SJSA1 (cell line): ENCODE data around the gene ETFA. TPM values are rescaled to one million over a fixed set of nuclear protein-coding genes. Genes with fewer than 3 reads are reported as not detected.

Experiments used
- DNase-seq, 2 experiments: peaks; one replicate each; pipeline ENCODE4 v3.0.0-alpha.2; 2015 to 2020; ENCODE audit warnings: low spot score in 2 of 2, low read depth in 1 of 2
- H3K27ac ChIP-seq: fragments of 250-450 bp; sonication (Bioruptor Pico); 2 replicates; pipeline ENCODE4 v1.5.1; 2020; ENCODE audit warnings: mild to moderate bottlenecking, moderate library complexity
- H3K27me3 ChIP-seq: fragments of 250-450 bp; sonication (Bioruptor Pico); replicated peaks from 2 replicates; pipeline ENCODE4 v1.5.1; 2020; ENCODE audit warnings: mild to moderate bottlenecking, moderate library complexity
- H3K36me3 ChIP-seq: fragments of 250-450 bp; sonication (Bioruptor Pico); 2 replicates; pipeline ENCODE4 v1.5.1; 2020; ENCODE audit warnings: mild to moderate bottlenecking
- H3K4me1 ChIP-seq: fragments of 250-450 bp; sonication (Bioruptor Pico); replicated peaks from 2 replicates; pipeline ENCODE4 v1.6.1; 2021; ENCODE audit warnings: mild to moderate bottlenecking
- H3K4me3 ChIP-seq: fragments of 250-450 bp; sonication (Bioruptor Pico); 2 replicates; pipeline ENCODE4 v1.5.1; 2020; ENCODE audit warnings: mild to moderate bottlenecking
- H3K9me3 ChIP-seq: fragments of 250-450 bp; sonication (Bioruptor Pico); replicated peaks from 2 replicates; pipeline ENCODE4 v1.5.1; 2020; ENCODE audit warnings: mild to moderate bottlenecking
- total RNA-seq: library from RNA; depleted of rRNA; stranded (reverse); fragments of >200 nt; shearing (Covaris generic); gene quantifications from 2 replicates; pipeline ENCODE4 v1.2.3, GENCODE V29; 2014; rRNA removed

The ETFA gene
- total RNA-seq = 125 and 203 TPM in 2 replicates

DNA sequence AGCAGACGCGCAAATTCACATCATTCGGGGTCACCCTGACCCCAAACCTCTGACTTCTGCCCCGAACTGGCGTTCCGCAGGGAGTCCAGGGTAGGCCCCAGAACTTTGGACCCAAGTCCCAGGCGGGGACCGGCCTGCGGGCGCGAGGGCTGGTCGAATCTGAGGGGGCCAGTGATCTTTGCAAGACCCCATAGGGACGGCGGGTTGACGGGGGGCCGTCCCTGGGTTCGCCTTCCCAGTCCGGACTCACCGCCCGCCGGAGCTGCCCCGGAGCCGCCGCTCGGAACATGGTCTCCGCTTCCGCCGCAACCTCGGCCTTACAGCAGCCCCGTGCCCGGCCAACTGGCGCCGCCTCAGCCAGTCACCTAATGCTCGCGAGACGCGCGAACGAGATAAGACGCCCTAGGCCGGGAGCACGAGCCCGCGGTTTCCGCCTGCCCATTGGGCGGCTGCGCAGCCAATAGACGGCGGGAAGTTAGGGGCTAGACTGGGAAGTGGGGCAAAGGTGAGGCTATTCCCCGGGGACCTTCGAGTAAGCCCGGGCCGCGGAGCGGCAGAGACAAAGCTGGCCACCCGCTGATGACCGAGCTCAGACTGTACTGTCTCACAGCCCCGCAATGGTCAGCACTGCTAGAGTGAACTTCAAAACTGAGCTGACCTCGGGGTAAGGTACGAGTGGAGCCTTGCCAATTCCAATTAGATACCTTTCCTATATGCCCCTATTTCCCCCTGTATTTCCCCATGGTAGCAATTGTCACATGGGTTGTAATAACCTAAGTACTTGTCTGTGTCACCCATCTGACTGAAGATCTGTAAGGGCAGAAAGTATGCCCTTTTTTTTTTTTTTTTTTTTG, at the start of gene ETFA:
Gene ETFA (minus strand): TSS at position 370 of the 854 bp plus-strand sequence. CDS start 81 bp downstream, at position 289.
- peak; percentile 92 to 98 for DNase-seq
- peaks cover 35% of the 10 kb centered on the region for H3K4me1 ChIP-seq
- peak within 1 kb of the TSS; percentile 81 for H3K27ac ChIP-seq
- H3K4me3 ChIP-seq = peak within 1 kb of the TSS; percentile 76
- peaks cover 11% of the 10 kb centered on the region for H3K36me3 ChIP-seq
- H3K9me3 ChIP-seq = no peaks in the 10 kb centered on the region
- H3K27me3 ChIP-seq = no peaks in the 10 kb centered on the region

- no peak for DNase-seq
- Histone ChIP-seq H3K36me3 (no peaks in the 10 kb centered on the region), H3K27me3 (no peaks in the 10 kb centered on the region), H3K4me3 (no peak overlapping the region), H3K27ac (no peak overlapping the region), H3K4me1 (no peaks in the 10 kb centered on the region), H3K9me3 (no peaks in the 10 kb centered on the region)
These were observed 49.1 kb upstream of the ETFA start for GRCh38 chr15:76360416-76360815.

DNA sequence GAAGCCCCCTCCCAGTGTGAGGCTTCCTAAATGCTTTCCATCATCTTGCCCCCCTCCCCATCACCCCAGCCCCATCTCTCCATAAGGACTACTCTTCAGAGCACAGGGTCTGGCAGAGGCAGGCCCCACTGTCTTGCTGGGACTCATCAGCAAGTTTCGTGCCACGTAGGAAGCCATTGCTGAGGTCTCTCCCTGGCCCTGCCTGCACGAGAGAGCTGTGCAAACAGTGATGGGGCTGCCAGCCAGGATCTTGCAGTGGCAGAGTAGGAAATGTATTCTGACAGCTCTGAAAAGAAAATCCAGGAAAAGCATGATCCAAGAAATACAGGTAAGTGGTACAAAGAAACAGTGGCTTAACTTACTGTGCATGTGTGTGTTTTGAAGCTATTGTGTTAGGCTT, 47.9 kb upstream of the ETFA start:
- H3K36me3 ChIP-seq = no peaks in the 10 kb centered on the region
- no peak overlapping the region for H3K4me3 ChIP-seq
- no peak for DNase-seq
- no peaks in the 10 kb centered on the region for H3K4me1 ChIP-seq
- H3K27ac ChIP-seq = no peak overlapping the region
- no peaks in the 10 kb centered on the region for H3K9me3 ChIP-seq
- H3K27me3 ChIP-seq = no peaks in the 10 kb centered on the region

DNA sequence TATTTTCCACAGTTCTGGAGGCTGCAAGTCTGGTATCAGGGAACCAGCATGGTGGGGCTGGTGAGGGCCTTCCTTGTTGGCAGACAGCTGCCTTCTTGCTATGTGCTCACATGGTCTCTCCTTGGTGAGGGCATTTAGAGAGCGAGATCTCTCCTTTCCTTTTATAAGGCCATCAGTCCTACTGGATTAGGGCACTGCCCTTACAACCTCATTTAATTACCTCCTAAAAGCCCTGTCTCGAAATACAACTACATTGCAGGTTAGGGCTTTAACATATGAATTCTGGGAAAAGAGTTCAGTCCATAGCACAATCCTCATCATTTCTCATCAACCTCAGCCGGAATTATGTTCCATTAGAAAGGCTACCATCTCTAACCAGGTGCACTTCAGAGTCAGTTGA, 47.2 kb upstream of the ETFA start:
- H3K27me3 ChIP-seq = no peaks in the 10 kb centered on the region
- no peaks in the 10 kb centered on the region for H3K4me1 ChIP-seq
- H3K9me3 ChIP-seq = no peaks in the 10 kb centered on the region
- H3K4me3 ChIP-seq = no peak overlapping the region
- no peak for DNase-seq
- no peak overlapping the region for H3K27ac ChIP-seq
- no peaks in the 10 kb centered on the region for H3K36me3 ChIP-seq

DNA sequence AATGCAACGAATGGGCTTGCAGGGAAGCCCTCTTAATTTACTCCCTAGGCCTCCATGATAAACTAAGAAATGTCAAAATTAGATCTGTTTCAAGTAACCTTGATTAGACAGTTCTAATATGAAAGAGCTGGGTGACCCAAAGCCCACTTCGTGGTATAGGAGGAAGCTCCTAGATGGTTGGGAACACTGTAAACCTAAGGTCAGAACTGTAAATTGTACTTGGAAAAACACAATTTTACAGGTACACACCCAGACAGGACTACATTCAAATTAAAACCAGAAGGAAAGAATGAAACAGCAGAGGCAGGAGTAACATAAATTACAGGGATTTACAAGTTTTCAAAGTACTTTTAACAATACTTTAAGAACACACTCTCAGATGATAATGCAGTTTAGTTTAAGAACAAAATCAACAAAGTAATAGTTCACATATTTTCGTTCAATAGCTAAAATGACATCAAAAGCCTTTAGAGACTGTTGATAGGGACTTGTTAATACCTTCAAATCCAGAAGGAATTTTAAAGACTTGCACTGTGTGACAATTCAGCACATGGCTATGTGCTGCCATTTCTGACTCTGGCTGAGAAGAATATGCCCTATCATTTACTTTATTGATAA, 43.7 kb upstream of the ETFA start:
- Histone ChIP-seq H3K27me3 (no peaks in the 10 kb centered on the region), H3K9me3 (no peaks in the 10 kb centered on the region), H3K27ac (no peak overlapping the region), H3K4me3 (no peak overlapping the region), H3K36me3 (no peaks in the 10 kb centered on the region), H3K4me1 (no peaks in the 10 kb centered on the region; the same call in 1 of the 2 replicates)
- no peak for DNase-seq

DNA sequence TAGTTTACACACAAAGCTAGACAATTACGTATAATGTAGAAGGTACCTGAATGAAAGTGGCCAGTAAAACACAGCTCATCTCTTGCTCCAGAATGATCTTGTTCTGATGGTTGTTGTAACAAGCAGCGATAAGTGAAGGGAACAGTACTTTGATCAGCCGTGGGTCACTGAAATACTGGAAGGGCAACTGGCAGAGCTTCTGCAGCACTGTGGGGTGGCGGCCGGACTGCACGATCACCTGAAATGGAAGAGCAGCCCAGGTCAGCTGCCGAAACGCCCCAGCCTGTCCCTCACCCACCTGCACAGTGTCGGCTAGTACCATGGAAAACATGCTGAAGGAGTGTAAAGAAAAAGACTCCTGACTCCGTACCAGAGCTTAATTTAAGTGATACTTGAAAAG, 42.6 kb upstream of the ETFA start:
- Histone ChIP-seq H3K9me3 (no peaks in the 10 kb centered on the region), H3K27ac (no peak overlapping the region), H3K27me3 (no peaks in the 10 kb centered on the region), H3K4me1 (no peaks in the 10 kb centered on the region; the same call in 1 of the 2 replicates), H3K4me3 (no peak overlapping the region), H3K36me3 (no peaks in the 10 kb centered on the region)
- no peak for DNase-seq

DNA sequence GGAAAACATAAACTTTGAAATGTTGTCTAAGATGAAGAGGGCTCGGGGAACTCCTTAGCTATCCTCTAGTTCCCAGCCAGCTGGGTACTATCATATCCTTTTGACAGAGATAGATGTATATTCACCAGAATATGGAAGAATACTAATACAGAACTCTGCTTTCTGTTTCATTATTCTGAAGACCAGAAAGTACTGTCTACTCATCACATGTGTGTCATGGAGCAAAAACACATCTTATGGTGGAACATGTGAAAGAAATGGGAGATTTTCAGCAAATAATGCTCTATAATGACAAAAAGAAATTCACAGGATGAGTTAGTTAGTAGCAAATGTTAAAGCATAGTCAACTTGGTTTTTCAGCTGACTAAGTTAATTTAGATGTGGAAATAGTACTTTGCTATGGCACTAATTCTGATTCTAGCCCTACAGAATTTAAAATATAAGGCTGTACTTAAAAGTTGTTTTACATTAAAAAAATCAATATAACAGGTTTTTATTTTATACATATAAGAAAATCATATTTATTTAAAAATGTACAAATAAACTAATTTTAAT, 41.8 kb upstream of the ETFA start:
- Histone ChIP-seq H3K4me3 (no peak overlapping the region), H3K9me3 (no peaks in the 10 kb centered on the region), H3K36me3 (no peaks in the 10 kb centered on the region), H3K27me3 (no peaks in the 10 kb centered on the region), H3K27ac (no peak overlapping the region), H3K4me1 (no peaks in the 10 kb centered on the region; the same call in 1 of the 2 replicates)
- no peak for DNase-seq

DNA sequence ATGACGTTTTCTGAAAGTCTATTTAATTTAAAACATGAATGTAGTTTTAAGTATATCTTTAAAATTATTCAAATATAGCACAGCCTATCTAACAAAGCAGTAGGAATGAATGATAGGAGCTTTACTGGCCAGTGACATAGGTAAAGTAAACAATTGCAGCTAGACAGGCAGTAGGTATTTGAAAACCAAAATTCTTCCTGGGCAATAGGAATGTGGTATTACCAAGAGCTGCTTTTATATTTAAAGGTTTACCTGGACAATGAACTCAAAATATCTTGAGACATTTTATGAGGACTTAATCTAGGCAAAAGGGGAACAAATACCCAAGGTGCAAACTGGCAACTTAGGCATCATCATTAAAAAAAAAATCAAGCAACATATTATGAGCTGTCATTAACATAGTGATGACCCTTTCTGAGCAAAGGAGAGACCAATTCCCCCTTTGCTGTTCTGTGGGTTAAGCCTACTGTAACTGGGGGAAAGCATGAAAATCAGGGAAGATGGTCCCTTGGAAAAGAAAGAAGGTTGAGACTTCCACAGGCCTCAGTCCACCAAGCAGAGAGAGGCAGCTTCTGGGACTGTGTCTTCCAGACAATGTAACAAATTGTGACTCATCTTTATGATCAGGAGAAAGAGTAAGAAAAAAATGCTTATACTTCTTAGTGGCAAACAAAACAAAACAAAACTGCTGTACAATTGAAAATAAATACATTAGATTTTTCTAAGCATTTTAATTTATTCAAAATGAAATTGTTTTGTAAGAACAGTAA, 38.2 kb upstream of the ETFA start:
- Histone ChIP-seq H3K4me3 (no peak overlapping the region), H3K4me1 (no peaks in the 10 kb centered on the region; the same call in 1 of the 2 replicates), H3K27me3 (peaks cover 2% of the 10 kb centered on the region; the same call in 1 of the 2 replicates), H3K27ac (no peak overlapping the region), H3K36me3 (no peaks in the 10 kb centered on the region), H3K9me3 (no peaks in the 10 kb centered on the region)
- peak in 1 of 2 experiments; percentile 29 for DNase-seq

DNA sequence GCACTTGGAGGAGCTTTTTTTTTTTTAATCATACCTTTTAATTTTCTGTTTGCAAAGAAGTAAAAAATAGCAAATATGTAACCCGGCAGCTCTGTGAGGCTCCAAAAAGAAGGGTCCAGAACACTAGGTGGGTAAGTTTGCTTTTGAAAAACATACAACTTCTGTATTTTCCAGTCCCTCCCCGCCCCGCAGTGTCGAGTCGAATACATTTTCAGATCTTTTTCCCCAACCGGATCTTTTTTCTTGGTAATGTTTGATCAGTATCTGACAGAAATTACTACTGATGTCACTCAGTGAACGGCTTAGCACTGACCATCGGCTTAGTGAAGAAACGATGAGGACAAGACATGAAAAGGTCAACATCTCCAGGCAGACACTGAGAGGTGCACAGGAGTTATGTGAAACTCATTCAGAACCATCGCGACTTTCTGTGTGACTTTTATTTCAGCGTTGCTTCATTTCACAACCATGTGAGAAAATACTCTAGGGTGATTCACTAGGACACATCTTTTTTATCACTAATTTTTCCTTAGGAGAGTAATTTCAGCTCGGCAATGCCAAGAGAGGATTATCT, 36.3 kb upstream of the ETFA start:
- Histone ChIP-seq H3K4me1 (no peaks in the 10 kb centered on the region; the same call in 1 of the 2 replicates), H3K9me3 (no peaks in the 10 kb centered on the region), H3K27ac (no peak overlapping the region), H3K36me3 (no peaks in the 10 kb centered on the region), H3K27me3 (peaks cover 2% of the 10 kb centered on the region; the same call in 1 of the 2 replicates), H3K4me3 (no peak overlapping the region)
- DNase-seq = no peak

DNA sequence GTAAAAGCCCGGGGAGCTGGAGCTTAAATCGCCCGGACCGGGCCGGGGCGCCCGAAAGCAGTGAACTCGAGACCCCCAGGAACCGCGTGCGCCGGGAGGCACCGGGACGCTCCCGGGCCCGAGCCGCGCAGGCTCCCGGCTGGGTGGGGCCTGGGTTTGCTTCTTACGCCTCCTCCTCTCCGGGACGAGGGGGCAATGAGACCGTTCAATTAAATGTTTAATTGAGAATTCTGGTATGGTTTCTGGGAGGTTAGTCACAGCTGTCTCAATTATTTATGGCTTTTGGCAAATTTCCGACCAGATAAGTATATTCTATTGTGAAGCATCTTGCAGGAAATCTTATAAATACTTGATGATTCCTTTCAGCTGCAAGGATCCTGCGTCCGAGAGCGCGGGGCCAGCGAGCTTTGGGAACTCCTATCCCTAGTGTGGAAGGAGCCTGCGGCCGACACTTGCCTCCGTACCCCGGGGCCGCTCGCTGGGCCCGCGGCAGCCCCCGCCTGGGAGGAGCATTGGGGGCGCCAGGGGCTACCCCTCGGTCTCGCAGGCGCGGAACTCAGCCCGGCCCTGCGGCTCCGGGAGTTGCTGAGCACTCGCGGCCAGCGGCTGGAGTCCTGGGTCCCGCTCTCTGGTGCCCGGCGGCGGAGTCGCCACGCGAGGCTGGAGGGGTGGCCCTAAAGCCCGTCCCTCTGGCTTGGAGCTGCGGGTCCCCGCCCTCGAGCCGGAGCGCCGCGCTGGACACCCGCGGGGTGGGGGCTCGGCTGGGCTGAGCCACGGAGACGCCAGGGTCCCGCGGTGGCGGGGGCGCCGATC, 35.6 kb upstream of the ETFA start:
- H3K36me3 ChIP-seq = no peaks in the 10 kb centered on the region; the same call in 1 of the 2 replicates

DNA sequence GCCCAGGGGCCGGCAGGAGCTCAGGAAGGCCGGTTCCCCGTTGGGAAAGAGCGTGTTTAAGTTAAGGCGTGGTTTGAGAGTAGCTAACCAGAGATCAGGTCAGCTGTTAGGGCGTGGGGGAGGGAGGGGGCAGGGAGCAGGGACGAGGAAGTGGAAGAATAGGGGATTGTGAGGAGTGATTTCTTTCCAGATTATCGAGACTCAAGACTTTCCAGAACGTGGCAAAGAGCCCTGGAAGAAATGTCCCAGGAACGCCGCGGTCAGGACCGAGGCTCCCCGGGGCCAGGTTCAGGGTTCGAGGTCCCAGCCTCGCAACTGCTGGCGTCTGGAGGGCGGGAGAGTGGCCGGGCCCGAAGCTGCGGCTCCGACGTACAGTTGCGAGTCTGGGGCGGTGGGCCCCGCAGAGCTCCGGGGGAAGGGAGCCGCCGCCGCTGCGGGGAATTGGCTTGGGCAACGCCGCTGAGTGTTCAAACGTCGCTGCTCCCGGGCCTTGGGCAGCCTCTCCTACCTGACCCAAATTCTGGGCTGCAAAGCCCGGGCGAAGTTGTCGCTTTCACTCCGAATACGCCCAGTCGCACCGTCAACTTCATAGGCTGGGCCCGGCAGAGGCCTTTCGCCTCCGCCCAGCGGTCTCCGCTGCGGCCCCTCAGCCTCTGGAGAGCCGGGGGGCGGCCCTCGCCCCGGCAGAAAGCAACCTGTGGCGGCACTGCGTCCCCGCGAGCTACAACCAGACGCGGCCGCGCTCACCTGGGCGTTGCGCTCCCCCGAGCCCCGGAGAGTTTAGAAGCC, 34.8 kb upstream of the ETFA start:
- Histone ChIP-seq H3K4me1 (peaks cover 3% of the 10 kb centered on the region), H3K27me3 (peaks cover 12% of the 10 kb centered on the region), H3K4me3 (no peak overlapping the region), H3K36me3 (no peaks in the 10 kb centered on the region; the same call in 1 of the 2 replicates), H3K9me3 (no peaks in the 10 kb centered on the region), H3K27ac (no peak overlapping the region)
- no peak for DNase-seq

More for the DNA sequence above, 35.6 kb upstream of the ETFA start:
- no peak for DNase-seq
- Histone ChIP-seq H3K4me3 (no peak overlapping the region), H3K4me1 (no peaks in the 10 kb centered on the region; the same call in none of the 2 replicates), H3K9me3 (no peaks in the 10 kb centered on the region), H3K27me3 (peaks cover 6% of the 10 kb centered on the region), H3K27ac (no peak overlapping the region)

DNA sequence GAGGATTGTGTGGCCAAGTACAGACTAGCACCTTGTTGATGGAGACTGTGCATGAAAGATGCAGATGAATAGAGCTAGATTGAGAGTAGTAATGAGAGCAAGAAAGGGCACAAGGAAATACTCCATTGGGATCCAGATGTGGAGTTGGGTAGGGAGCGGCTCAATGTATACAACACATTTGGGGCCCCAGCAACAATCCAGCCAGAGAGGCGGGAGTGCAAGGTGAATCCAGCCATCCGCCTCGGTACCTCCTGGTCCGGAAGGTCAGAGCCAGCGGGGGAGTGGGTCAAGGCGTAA, 34.3 kb upstream of the ETFA start:
- DNase-seq = no peak
- no peaks in the 10 kb centered on the region; the same call in 1 of the 2 replicates for H3K36me3 ChIP-seq
- H3K27me3 ChIP-seq = peaks cover 17% of the 10 kb centered on the region
- peaks cover 8% of the 10 kb centered on the region for H3K4me1 ChIP-seq
- no peaks in the 10 kb centered on the region for H3K9me3 ChIP-seq
- no peak overlapping the region for H3K27ac ChIP-seq
- no peak overlapping the region for H3K4me3 ChIP-seq
